ENCODE data around the gene CORO7.
"Not testable (repeated sequence)": the region's sequence is repeated elsewhere in the genome, so short reads cannot be mapped to it uniquely, and the experiment has no call there.

CORO7 gene

GRCh38 chr16:4339455-4339854 is 76.9 kb downstream of the CORO7 start:
- Histone ChIP-seq H3K79me2 (ENCODE audit: control insufficient read depth, insufficient read depth, low read length, unreplicated experiment) (peaks cover 22% of the 10 kb centered on the region), H3K27ac (ENCODE audit: low read depth, low read length) (no peak overlapping the region), H3K27me3 (ENCODE audit: insufficient read depth, low read length) (no peaks in the 10 kb centered on the region), H3K36me3 (ENCODE audit: insufficient read depth, low read length) (no peaks in the 10 kb centered on the region), H3K4me1 (ENCODE audit: control insufficient read depth, insufficient read depth, low read length, unreplicated experiment) (no peaks in the 10 kb centered on the region), H2AFZ (ENCODE audit: low read length, unreplicated experiment) (no peak overlapping the region), H3K4me3 (ENCODE audit: low read depth, low read length) (no peak overlapping the region)

GRCh38 chr16:4338712-4339299 is 77.6 kb downstream of the CORO7 start:
- Histone ChIP-seq H3K79me2 (ENCODE audit: control insufficient read depth, insufficient read depth, low read length, unreplicated experiment) (peaks cover 16% of the 10 kb centered on the region), H3K4me1 (ENCODE audit: control insufficient read depth, insufficient read depth, low read length, unreplicated experiment) (no peaks in the 10 kb centered on the region), H2AFZ (ENCODE audit: low read length, unreplicated experiment) (no peak overlapping the region), H3K27me3 (ENCODE audit: insufficient read depth, low read length) (no peaks in the 10 kb centered on the region), H3K27ac (ENCODE audit: low read depth, low read length) (no peak overlapping the region), H3K36me3 (ENCODE audit: insufficient read depth, low read length) (no peaks in the 10 kb centered on the region), H3K4me3 (ENCODE audit: low read depth, low read length) (no peak overlapping the region)

GRCh38 chr16:4338125-4338582 is 78.2 kb downstream of the CORO7 start:
- no peaks in the 10 kb centered on the region for H3K36me3 ChIP-seq (ENCODE audit: insufficient read depth, low read length)
- H3K4me3 ChIP-seq (ENCODE audit: low read depth, low read length) = no peak overlapping the region
- no peak overlapping the region for H3K27ac ChIP-seq (ENCODE audit: low read depth, low read length)
- H3K27me3 ChIP-seq (ENCODE audit: insufficient read depth, low read length) = no peaks in the 10 kb centered on the region
- no peak overlapping the region for H2AFZ ChIP-seq (ENCODE audit: low read length, unreplicated experiment)
- peaks cover 9% of the 10 kb centered on the region for H3K79me2 ChIP-seq (ENCODE audit: control insufficient read depth, insufficient read depth, low read length, unreplicated experiment)
- no peaks in the 10 kb centered on the region for H3K4me1 ChIP-seq (ENCODE audit: control insufficient read depth, insufficient read depth, low read length, unreplicated experiment)

GRCh38 chr16:4337540-4338088 is 78.8 kb downstream of the CORO7 start:
- H2AFZ ChIP-seq (ENCODE audit: low read length, unreplicated experiment) = no peak overlapping the region
- H3K4me1 ChIP-seq (ENCODE audit: control insufficient read depth, insufficient read depth, low read length, unreplicated experiment) = no peaks in the 10 kb centered on the region
- H3K79me2 ChIP-seq (ENCODE audit: control insufficient read depth, insufficient read depth, low read length, unreplicated experiment) = peaks cover 6% of the 10 kb centered on the region
- H3K27me3 ChIP-seq (ENCODE audit: insufficient read depth, low read length) = no peaks in the 10 kb centered on the region
- no peak overlapping the region for H3K4me3 ChIP-seq (ENCODE audit: low read depth, low read length)
- H3K36me3 ChIP-seq (ENCODE audit: insufficient read depth, low read length) = no peaks in the 10 kb centered on the region
- H3K27ac ChIP-seq (ENCODE audit: low read depth, low read length) = no peak overlapping the region

- H3K4me3 ChIP-seq (ENCODE audit: low read depth, low read length) = no peak overlapping the region
- H3K27ac ChIP-seq (ENCODE audit: low read depth, low read length) = no peak overlapping the region
- peaks cover 9% of the 10 kb centered on the region for H3K79me2 ChIP-seq (ENCODE audit: control insufficient read depth, insufficient read depth, low read length, unreplicated experiment)
- no peaks in the 10 kb centered on the region for H3K4me1 ChIP-seq (ENCODE audit: control insufficient read depth, insufficient read depth, low read length, unreplicated experiment)
- H3K27me3 ChIP-seq (ENCODE audit: insufficient read depth, low read length) = no peaks in the 10 kb centered on the region
- H2AFZ ChIP-seq (ENCODE audit: low read length, unreplicated experiment) = no peak overlapping the region
- H3K36me3 ChIP-seq (ENCODE audit: insufficient read depth, low read length) = no peaks in the 10 kb centered on the region
Observed at GRCh38 chr16:4336701-4337539, 79.5 kb downstream of the CORO7 start.

- H3K36me3 ChIP-seq (ENCODE audit: insufficient read depth, low read length) = no peaks in the 10 kb centered on the region
- no peak overlapping the region for H3K27ac ChIP-seq (ENCODE audit: low read depth, low read length)
- H2AFZ ChIP-seq (ENCODE audit: low read length, unreplicated experiment) = no peak overlapping the region
- peaks cover 11% of the 10 kb centered on the region for H3K79me2 ChIP-seq (ENCODE audit: control insufficient read depth, insufficient read depth, low read length, unreplicated experiment)
- H3K27me3 ChIP-seq (ENCODE audit: insufficient read depth, low read length) = no peaks in the 10 kb centered on the region
- no peak overlapping the region for H3K4me3 ChIP-seq (ENCODE audit: low read depth, low read length)
- no peaks in the 10 kb centered on the region for H3K4me1 ChIP-seq (ENCODE audit: control insufficient read depth, insufficient read depth, low read length, unreplicated experiment)
Observed at GRCh38 chr16:4334724-4335495, 81.5 kb downstream of the CORO7 start.

GRCh38 chr16:4333714-4334113 is 82.7 kb downstream of the CORO7 start:
- not testable (repeated sequence) for H2AFZ ChIP-seq (ENCODE audit: low read length, unreplicated experiment); H3K4me1 ChIP-seq (ENCODE audit: control insufficient read depth, insufficient read depth, low read length, unreplicated experiment); H3K36me3 ChIP-seq (ENCODE audit: insufficient read depth, low read length); H3K27ac ChIP-seq (ENCODE audit: low read depth, low read length); H3K4me3 ChIP-seq (ENCODE audit: low read depth, low read length); H3K27me3 ChIP-seq (ENCODE audit: insufficient read depth, low read length)
- peaks cover 21% of the 10 kb centered on the region for H3K79me2 ChIP-seq (ENCODE audit: control insufficient read depth, insufficient read depth, low read length, unreplicated experiment)

GRCh38 chr16:4333308-4333638 is 83.1 kb downstream of the CORO7 start:
- no peak overlapping the region for H3K27ac ChIP-seq (ENCODE audit: low read depth, low read length)
- no peak overlapping the region for H2AFZ ChIP-seq (ENCODE audit: low read length, unreplicated experiment)
- no peak overlapping the region for H3K4me3 ChIP-seq (ENCODE audit: low read depth, low read length)
- H3K27me3 ChIP-seq (ENCODE audit: insufficient read depth, low read length) = no peaks in the 10 kb centered on the region
- H3K79me2 ChIP-seq (ENCODE audit: control insufficient read depth, insufficient read depth, low read length, unreplicated experiment) = peaks cover 26% of the 10 kb centered on the region
- H3K4me1 ChIP-seq (ENCODE audit: control insufficient read depth, insufficient read depth, low read length, unreplicated experiment) = peaks cover 8% of the 10 kb centered on the region
- no peaks in the 10 kb centered on the region for H3K36me3 ChIP-seq (ENCODE audit: insufficient read depth, low read length)

GRCh38 chr16:4332623-4333307 is 83.6 kb downstream of the CORO7 start:
- no peak overlapping the region for H3K27ac ChIP-seq (ENCODE audit: low read depth, low read length)
- no peaks in the 10 kb centered on the region for H3K36me3 ChIP-seq (ENCODE audit: insufficient read depth, low read length)
- no peak overlapping the region for H3K4me3 ChIP-seq (ENCODE audit: low read depth, low read length)
- H3K4me1 ChIP-seq (ENCODE audit: control insufficient read depth, insufficient read depth, low read length, unreplicated experiment) = peaks cover 12% of the 10 kb centered on the region
- H3K79me2 ChIP-seq (ENCODE audit: control insufficient read depth, insufficient read depth, low read length, unreplicated experiment) = peaks cover 29% of the 10 kb centered on the region
- no peaks in the 10 kb centered on the region for H3K27me3 ChIP-seq (ENCODE audit: insufficient read depth, low read length)
- no peak overlapping the region for H2AFZ ChIP-seq (ENCODE audit: low read length, unreplicated experiment)

- H3K4me1 ChIP-seq (ENCODE audit: control insufficient read depth, insufficient read depth, low read length, unreplicated experiment) = peaks cover 13% of the 10 kb centered on the region
- no peaks in the 10 kb centered on the region for H3K27me3 ChIP-seq (ENCODE audit: insufficient read depth, low read length)
- H3K4me3 ChIP-seq (ENCODE audit: low read depth, low read length) = no peak overlapping the region
- no peak overlapping the region for H2AFZ ChIP-seq (ENCODE audit: low read length, unreplicated experiment)
- no peaks in the 10 kb centered on the region for H3K36me3 ChIP-seq (ENCODE audit: insufficient read depth, low read length)
- H3K27ac ChIP-seq (ENCODE audit: low read depth, low read length) = no peak overlapping the region
- H3K79me2 ChIP-seq (ENCODE audit: control insufficient read depth, insufficient read depth, low read length, unreplicated experiment) = peaks cover 34% of the 10 kb centered on the region
Observed at GRCh38 chr16:4332083-4332482, 84.3 kb downstream of the CORO7 start.

All from ACC112 (cell line).